Activated CD4-positive, CD25-positive, alpha-beta regulatory T cell (primary cell): ENCODE results near the gene AP5S1.
"Not testable (repeated sequence)": the region's sequence is repeated elsewhere in the genome, so short reads cannot be mapped to it uniquely, and the experiment has no call there.

Experiments
- DNase-seq, 4 experiments: peaks; one replicate each; lab custom pipeline; 2025; lab: John Stamatoyannopoulos, UW

The AP5S1 gene

GRCh38 chr20:3812975-3813847 lies 7.1 kb upstream of the AP5S1 start:
- no peak for DNase-seq

DNA sequence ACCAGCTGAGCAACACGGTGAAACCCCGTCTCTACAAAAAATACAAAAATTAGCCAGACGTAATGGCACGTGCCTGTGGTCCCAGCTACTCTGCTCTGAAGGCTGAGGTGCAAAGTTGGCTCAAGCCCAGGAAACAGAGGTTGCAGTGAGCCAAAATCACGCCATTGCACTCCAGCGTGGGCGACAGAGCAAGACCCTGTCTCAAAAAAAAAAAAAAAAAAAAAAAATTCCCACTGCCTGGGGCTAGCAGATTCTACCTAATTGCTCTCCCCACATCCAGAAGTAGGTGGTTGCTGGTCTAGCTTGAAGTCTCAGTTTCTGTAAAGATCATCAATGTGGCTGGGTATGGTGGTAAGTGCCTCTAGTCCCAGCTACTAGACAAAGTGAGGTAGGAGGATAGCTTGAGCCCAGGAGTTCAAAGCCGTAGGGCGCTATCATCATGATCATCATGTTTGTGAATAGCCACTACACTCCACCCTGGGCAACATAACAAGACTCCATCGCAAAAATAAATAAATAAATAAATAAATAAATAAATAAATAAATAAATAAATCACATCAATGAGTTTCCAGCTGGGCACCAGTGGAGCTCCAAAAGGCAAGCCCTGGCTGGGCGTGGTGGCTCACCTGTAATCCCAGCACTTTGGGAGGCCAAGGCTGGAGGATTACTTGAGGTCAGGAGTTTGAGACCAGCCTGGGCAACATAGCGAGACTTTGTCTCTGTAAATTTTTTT lies 6.3 kb upstream of the AP5S1 start:
- no peak for DNase-seq

GRCh38 chr20:3814928-3815495 lies 5.3 kb upstream of the AP5S1 start:
- no peak for DNase-seq

- peak in 1 of 4 experiments; percentile 15 for DNase-seq
Measured at GRCh38 chr20:3815703-3816315, 4.5 kb upstream of the AP5S1 start.

- DNase-seq: no peak
Measured at GRCh38 chr20:3818155-3819151, 1.9 kb upstream of the AP5S1 start.

DNA sequence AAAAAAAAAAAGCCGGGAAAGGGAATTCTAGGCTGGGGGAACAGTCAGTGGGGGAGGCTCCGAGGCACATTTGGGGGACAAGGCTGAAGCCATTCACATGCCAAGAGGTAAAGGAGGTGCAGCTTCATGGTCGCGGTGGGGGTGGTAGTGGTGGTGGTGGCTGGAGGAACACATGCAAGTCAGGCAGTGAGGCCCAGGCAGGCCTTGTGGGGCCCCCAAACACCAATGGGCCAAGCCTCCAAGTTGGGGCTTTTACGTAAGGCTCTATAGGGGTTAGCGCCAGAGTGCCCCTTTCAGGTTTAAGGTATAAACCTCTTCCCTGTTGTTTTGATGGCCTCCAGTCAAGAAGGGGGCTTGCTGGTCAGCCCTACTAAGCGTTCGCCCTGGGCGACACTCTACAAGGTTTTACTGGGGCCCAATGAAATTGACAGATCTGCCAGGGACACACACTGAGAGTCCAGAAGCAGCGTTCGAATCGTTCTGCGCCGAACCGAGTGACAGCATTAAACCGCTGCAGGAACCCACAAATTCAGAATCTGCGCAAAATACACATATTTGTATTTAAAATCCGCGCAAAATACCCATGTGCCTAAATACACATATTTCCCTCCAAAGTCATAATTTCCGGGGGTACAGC lies 818 bp upstream of the AP5S1 start:
- no peak for DNase-seq

DNA sequence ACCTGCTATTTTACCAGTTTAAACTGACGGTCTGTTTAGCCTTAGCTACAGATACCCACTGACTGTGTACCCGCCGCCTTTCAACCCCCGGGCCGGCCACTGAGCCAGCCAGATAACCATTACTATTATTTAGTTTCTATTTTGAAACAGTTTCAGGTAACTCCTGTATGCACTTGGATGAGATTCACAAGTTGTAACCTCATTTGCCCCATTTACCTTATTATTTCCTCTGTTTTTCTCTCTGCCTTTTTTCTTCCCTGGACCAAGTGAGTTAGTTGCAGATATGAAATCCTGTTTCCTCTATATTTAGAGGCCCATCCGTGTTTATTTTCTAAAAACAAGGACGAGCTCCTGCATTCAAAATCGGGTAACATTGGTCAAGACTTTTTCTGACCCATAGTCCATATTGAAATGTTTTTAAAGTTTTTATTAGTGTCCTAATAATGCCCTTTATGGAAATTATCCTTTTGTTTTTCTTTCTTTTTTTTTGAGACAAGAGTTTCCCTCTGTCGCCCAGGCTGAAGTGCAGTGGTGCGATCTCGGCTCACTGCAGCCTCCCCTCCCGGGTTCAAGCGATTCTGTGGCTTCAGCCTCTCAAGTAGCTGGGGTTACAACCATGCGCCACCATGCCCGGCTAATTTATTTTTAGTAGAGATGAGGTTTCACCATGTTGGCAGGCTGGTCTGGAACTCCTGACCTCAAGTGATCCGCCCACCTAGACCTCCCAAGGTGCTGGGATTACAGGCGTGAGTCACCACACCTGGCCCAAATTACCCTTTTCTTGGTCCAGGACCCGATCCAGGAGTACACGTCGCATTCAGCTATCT lies 767 bp downstream of the AP5S1 start:
- no peak for DNase-seq

DNA sequence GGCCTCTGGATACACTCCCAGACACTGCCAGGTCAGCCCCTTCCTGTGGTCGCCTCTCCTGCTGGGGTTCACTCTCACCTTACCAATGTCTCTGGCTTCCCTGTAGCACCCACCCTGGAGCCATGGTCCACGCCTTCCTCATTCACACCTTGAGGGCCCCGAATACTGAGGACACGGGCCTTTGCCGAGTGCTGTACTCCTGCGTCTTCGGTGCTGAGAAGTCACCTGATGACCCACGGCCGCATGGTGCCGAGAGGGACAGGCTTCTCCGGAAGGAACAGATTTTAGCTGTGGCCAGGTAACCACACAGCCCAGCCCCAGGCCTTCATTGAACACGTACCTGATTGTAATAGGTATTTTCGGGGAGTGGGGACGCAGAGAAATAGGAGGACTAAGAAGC lies 1.6 kb downstream of the AP5S1 start:
- DNase-seq: no peak

- no peak for DNase-seq
Measured at GRCh38 chr20:3823881-3824280, 3.5 kb downstream of the AP5S1 start.

- DNase-seq: no peak
Measured at GRCh38 chr20:3825526-3825925, 5.2 kb downstream of the AP5S1 start.

DNA sequence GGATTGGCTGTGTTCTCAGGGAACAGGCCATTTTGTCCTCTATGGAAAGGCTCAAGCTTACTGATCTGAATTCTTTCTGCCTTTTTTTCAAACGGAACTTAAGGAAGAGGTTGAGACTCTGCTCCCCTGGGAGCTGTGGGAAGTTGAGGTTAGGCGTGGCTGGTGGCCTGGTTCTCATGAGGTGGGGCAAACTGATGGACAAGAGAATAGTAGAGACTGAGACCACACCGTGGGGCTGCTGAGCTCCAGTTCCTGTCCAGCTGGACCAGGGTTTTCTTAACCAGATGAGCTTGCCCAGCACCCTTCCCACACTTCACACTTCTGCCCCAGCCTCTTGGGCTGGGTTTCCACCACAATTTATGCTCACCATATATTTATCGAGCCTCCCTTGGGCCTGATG lies 6.1 kb downstream of the AP5S1 start:
- DNase-seq: no peak

- DNase-seq: no peak
Measured at GRCh38 chr20:3828798-3829197, 8.5 kb downstream of the AP5S1 start.

GRCh38 chr20:3829891-3830290 lies 9.5 kb downstream of the AP5S1 start:
- DNase-seq: not testable (repeated sequence)

- DNase-seq: no peak
Measured at GRCh38 chr20:3836132-3836531, 15.8 kb downstream of the AP5S1 start.

DNA sequence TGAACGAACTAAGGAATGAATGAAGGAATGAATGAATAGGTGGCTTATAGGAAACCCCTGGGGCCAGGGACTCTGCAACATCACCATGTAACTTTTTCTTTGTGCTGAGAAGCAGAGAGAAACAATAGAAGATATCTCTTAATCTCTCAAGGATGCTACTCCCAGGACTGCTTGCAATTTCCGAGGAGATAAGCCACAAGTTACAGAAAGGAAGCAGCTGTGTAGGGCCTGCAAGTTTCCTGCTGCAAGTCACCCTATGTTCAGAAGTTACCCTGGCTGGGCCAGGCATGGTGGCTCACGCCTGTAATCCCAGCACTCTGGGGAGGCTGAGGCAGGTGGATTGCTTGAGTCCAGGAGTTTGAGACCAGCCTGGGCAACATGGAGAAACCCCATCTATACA lies 19.0 kb downstream of the AP5S1 start:
- no peak for DNase-seq

GRCh38 chr20:3840201-3840600 lies 19.9 kb downstream of the AP5S1 start:
- not testable (repeated sequence) for DNase-seq

DNA sequence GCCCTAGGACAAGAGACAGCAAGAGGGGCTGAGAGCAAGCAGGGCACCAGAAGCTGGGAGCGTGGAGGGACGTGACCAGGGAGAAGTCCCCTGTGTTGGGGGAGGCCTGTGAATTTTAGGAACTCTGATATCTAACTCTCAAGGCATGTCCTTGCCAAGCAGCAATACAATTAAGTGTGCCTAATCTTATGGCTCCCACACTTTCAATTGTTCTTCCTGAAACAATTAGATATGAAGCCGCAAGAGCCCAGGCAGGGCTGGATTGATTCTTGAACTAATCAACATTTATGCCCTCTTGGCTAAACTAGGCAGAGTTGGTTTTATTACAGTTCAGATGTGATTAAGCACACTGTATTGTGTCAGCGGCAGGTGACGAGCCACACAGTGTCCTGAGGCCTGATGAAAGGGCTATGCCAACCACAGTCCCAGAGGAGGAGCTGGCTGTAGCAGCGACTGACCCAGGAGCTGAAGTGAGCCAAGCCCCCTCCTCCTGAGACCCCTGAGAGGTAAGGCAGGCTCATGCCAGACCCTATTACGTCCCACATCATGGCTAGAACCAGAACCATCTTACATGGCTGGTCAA lies 22.1 kb downstream of the AP5S1 start:
- DNase-seq: no peak

- DNase-seq: no peak
Measured at GRCh38 chr20:3843490-3843889, 23.1 kb downstream of the AP5S1 start.

- not testable (repeated sequence) for DNase-seq
Measured at GRCh38 chr20:3843990-3844619, 23.8 kb downstream of the AP5S1 start.
